ENCODE measurements around the gene PXDC1. TPM values are rescaled to one million over a fixed set of nuclear protein-coding genes. Genes with fewer than 3 reads are reported as not detected.
"Not testable (repeated sequence)": the region's sequence is repeated elsewhere in the genome, so short reads cannot be mapped to it uniquely, and the experiment has no call there.

PXDC1 gene
- total RNA-seq, 1 donor from 2014 or later, result 0.30 TPM

GRCh38 chr6:3762359-3762758 lies 10.8 kb upstream of the PXDC1 start:
- Mint-ChIP-seq H3K4me1 (no peaks in the 10 kb centered on the region), H3K27ac (no peak overlapping the region), H3K36me3 (ENCODE audit: low read depth) (no peaks in the 10 kb centered on the region), H3K4me3 (no peak overlapping the region), H3K9me3 (no peaks in the 10 kb centered on the region), H3K27me3 (peaks cover 21% of the 10 kb centered on the region)
- intact Hi-C loops (cut with micrococcal nuclease), result no loop called here
- DNase-seq, result no peak

DNA sequence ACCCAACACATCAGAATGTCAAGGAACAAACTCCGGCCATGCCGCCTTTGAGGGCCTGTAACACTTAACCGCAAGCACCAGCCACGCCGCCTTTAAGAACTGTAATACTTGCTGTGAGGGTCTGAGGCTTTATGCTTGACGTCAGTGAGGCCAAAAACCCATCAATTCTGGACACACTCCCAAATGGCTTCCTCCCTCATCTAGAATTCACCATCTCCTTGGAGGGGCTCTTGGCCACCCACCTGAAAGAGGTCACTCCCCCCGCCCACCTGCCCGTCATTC lies 10.4 kb upstream of the PXDC1 start:
- intact Hi-C loops (cut with micrococcal nuclease), result no loop called here
- Mint-ChIP-seq H3K27me3 (peaks cover 22% of the 10 kb centered on the region), H3K4me1 (no peaks in the 10 kb centered on the region), H3K9me3 (no peaks in the 10 kb centered on the region), H3K4me3 (no peak overlapping the region), H3K36me3 (ENCODE audit: low read depth) (no peaks in the 10 kb centered on the region), H3K27ac (no peak overlapping the region)
- DNase-seq, result no peak

GRCh38 chr6:3759646-3760232 lies 8.2 kb upstream of the PXDC1 start:
- intact Hi-C loops (cut with micrococcal nuclease), result no loop called here
- Mint-ChIP-seq H3K27ac (no peak overlapping the region), H3K9me3 (no peaks in the 10 kb centered on the region), H3K4me3 (no peak overlapping the region), H3K4me1 (no peaks in the 10 kb centered on the region), H3K36me3 (ENCODE audit: low read depth) (no peaks in the 10 kb centered on the region), H3K27me3 (peaks cover 28% of the 10 kb centered on the region)
- DNase-seq, result no peak

GRCh38 chr6:3758842-3759144 lies 7.3 kb upstream of the PXDC1 start:
- Mint-ChIP-seq H3K27me3 (peaks cover 32% of the 10 kb centered on the region), H3K9me3 (no peaks in the 10 kb centered on the region), H3K4me3 (no peak overlapping the region)

DNA sequence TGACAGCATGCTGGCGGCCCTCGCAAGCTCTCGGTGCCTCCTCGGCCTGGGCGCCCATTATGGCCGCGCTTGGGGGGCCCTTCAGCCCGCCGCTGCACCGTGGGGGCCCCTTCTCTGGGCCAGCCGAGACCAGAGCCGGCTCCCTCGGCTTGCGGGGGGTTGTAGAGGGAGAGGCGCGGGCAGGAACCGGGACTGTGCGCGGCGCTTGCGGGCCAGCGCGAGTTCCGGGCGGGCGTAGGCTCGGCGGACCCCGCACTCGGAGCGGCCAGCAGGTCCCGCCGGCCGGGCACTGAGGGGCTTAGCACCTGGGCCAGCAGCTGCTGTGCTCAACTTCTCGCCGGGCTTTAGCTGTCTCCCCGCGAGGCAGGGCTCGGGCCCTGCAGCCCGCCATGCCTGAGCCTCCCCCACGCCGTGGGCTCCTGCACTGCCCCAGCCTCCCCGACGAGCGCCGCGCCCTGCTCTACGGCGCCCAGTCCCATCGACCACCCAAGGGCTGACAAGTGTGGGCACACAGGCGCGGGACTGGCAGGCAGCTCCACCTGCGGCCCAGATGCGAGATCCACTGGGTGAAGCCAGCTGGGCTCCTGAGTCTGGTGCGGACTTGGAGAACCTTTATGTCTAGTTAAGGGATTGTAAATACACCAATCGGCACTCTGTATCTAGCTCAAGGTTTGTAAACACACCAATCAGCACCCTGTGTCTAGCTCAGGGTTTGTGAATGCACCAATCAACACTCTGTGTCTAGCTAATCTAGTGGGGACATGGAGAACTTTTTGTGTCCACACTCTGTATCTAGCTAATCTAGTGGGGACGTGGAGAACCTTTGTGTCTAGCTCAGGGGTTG lies 6.7 kb upstream of the PXDC1 start:
- H3K27me3 Mint-ChIP-seq, result peaks cover 37% of the 10 kb centered on the region
- H3K27ac Mint-ChIP-seq; H3K36me3 Mint-ChIP-seq (ENCODE audit: low read depth); H3K4me3 Mint-ChIP-seq; intact Hi-C loops (cut with micrococcal nuclease); H3K9me3 Mint-ChIP-seq; DNase-seq; H3K4me1 Mint-ChIP-seq: not testable (repeated sequence)

More at GRCh38 chr6:3758842-3759144, 7.3 kb upstream of the PXDC1 start:
- H3K4me1 Mint-ChIP-seq, result no peaks in the 10 kb centered on the region
- H3K27ac Mint-ChIP-seq, result no peak overlapping the region
- intact Hi-C loops (cut with micrococcal nuclease), result no loop called here
- no peak for DNase-seq
- no peaks in the 10 kb centered on the region for H3K36me3 Mint-ChIP-seq (ENCODE audit: low read depth)

- intact Hi-C loops (cut with micrococcal nuclease), result no loop called here
Observed at GRCh38 chr6:3757241-3757641, 5.7 kb upstream of the PXDC1 start.

GRCh38 chr6:3756546-3756945 lies 5.0 kb upstream of the PXDC1 start:
- Mint-ChIP-seq H3K4me3 (no peak overlapping the region), H3K36me3 (ENCODE audit: low read depth) (no peaks in the 10 kb centered on the region), H3K27me3 (peaks cover 41% of the 10 kb centered on the region), H3K27ac (no peak overlapping the region), H3K4me1 (peaks cover 3% of the 10 kb centered on the region), H3K9me3 (no peaks in the 10 kb centered on the region)
- intact Hi-C loops (cut with micrococcal nuclease), result no loop called here
- DNase-seq, result no peak

More at GRCh38 chr6:3757241-3757641, 5.7 kb upstream of the PXDC1 start:
- Mint-ChIP-seq H3K27me3 (peaks cover 41% of the 10 kb centered on the region), H3K27ac (no peak overlapping the region), H3K9me3 (no peaks in the 10 kb centered on the region), H3K4me3 (no peak overlapping the region), H3K4me1 (peaks cover 3% of the 10 kb centered on the region), H3K36me3 (ENCODE audit: low read depth) (no peaks in the 10 kb centered on the region)
- no peak for DNase-seq

DNA sequence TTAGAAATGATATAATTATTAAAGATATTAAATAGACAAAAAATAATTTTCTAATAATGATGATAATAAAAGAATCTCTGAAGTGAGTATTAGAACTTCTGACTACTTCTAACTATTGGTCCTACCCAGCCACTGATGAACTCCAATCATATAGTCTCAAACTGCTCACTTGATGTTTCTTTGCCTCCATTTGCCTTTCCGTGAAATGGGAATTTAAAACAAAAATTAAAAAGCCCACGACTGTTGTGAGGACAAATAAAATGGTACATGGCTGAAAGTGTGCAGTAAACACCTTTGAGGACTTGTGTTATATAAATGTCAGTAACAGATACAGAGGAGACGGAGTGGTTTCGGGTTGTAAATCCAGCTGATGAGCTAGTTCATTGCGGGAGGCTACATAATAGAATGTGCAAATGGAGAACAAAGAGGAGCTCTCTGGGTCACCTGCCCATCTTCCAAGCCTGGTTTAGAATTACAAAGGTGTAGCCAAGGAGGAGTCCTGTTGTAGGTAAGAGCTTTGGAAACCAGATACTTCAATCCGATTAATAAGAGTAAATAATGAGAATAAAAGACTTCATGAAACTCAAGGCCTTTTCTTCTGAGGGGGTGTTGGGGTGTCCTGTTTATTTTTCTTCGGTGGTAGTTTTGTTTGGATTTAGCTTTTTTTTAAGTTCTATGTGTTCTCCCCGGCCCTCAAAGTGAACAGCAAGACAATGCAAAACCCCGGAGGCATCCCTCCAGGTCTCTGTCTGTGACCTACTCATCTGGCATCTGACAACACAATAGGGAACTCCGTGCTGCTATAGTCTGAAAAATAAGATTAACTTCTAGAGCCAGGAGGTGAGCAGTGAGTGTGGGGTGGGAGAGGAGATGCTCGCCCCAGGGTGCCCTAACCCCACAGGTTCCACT lies 4.4 kb upstream of the PXDC1 start:
- Mint-ChIP-seq H3K36me3 (ENCODE audit: low read depth) (no peaks in the 10 kb centered on the region), H3K4me3 (no peak overlapping the region), H3K27me3 (peaks cover 41% of the 10 kb centered on the region), H3K4me1 (peaks cover 3% of the 10 kb centered on the region), H3K9me3 (no peaks in the 10 kb centered on the region), H3K27ac (no peak overlapping the region)
- intact Hi-C loops (cut with micrococcal nuclease), result no loop called here
- no peak for DNase-seq

GRCh38 chr6:3754776-3755175 lies 3.3 kb upstream of the PXDC1 start:
- peaks cover 3% of the 10 kb centered on the region for H3K4me1 Mint-ChIP-seq
- no peak for DNase-seq
- H3K9me3 Mint-ChIP-seq, result no peaks in the 10 kb centered on the region
- peaks cover 48% of the 10 kb centered on the region for H3K27me3 Mint-ChIP-seq
- no peak overlapping the region for H3K4me3 Mint-ChIP-seq
- intact Hi-C loops (cut with micrococcal nuclease), result no loop called here
- no peaks in the 10 kb centered on the region for H3K36me3 Mint-ChIP-seq (ENCODE audit: low read depth)
- no peak overlapping the region for H3K27ac Mint-ChIP-seq

DNA sequence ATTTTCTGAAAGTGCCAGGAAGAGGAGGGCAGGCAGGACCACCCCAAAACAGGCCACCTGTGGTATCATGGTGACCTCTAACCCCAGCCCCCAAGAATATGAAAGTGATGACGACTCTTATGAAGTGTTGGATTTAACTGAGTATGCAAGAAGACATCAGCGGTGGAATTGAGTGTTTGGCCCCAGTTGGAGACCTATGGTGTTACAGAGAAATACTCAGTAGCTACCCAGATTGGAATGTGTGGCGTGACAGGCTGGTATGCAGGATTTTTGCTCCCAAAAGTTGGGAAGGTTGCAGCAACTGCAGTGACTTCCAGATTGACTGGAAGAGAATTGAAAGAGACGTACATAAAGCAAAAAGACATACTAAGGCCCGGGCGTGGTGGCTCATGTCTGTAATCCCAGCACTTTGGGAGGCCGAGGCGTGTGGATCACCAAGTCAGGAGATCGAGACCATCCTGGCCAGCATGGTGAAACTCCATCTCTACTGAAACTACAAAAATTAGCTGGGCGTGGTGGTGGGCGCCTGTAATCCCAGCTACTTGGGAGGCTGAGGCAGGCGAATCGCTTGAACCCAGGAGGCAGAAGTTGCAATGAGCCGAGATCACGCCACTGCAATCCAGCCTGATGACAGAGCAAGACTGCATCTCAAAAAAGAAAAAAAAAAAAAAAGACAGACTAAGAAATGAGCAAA lies 2.7 kb upstream of the PXDC1 start:
- not testable (repeated sequence) for H3K9me3 Mint-ChIP-seq

GRCh38 chr6:3753228-3753835 lies 1.8 kb upstream of the PXDC1 start:
- H3K4me3 Mint-ChIP-seq, result peak overlapping the region; percentile 75

More for the DNA sequence above, 2.7 kb upstream of the PXDC1 start:
- intact Hi-C loops (cut with micrococcal nuclease); H3K4me1 Mint-ChIP-seq; H3K27ac Mint-ChIP-seq; H3K4me3 Mint-ChIP-seq; DNase-seq; H3K36me3 Mint-ChIP-seq (ENCODE audit: low read depth): not testable (repeated sequence)
- peaks cover 54% of the 10 kb centered on the region for H3K27me3 Mint-ChIP-seq

DNA sequence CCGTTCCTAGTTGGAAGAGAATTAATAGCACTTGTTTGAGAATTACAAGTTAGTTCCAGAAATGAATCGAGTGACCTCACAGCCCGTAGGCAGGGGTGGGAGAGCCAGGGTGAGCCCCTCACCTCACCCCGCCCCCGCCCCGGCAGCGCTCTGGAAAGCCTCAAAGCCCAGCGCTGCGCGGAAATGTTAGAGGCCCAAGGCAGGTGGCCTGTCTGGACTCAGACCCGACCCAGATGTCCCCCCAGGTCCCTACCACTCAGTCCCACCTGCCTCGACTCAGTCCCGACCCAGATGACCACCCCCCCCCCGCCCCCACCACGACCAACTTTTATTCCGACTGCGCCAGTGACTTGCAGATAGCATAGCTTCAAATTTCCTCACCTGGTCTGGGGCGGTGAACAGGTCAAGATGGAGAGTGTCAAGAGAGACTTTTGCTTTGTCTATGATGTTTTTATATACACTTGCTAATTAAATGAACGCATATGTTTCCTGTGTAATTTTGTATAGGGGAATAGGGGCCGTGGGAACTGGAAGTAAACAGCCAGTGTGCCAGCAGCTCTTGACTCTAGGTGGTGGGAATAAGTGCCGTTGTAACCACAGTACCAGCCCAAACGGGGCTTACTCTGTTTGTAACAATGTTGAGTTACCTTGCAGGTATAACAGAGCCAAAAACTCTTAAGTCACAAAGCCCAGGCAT lies 1.2 kb upstream of the PXDC1 start:
- Mint-ChIP-seq H3K27ac (peak overlapping the region; percentile 43), H3K36me3 (ENCODE audit: low read depth) (no peaks in the 10 kb centered on the region), H3K4me3 (peak overlapping the region; percentile 75), H3K4me1 (peaks cover 3% of the 10 kb centered on the region), H3K27me3 (peaks cover 69% of the 10 kb centered on the region), H3K9me3 (no peaks in the 10 kb centered on the region)
- no peak for DNase-seq
- intact Hi-C loops (cut with micrococcal nuclease), result no loop called here

More at GRCh38 chr6:3753228-3753835, 1.8 kb upstream of the PXDC1 start:
- H3K27ac Mint-ChIP-seq, result no peak overlapping the region
- intact Hi-C loops (cut with micrococcal nuclease), result no loop called here
- DNase-seq, result no peak
- H3K27me3 Mint-ChIP-seq, result peaks cover 62% of the 10 kb centered on the region
- H3K4me1 Mint-ChIP-seq, result peaks cover 3% of the 10 kb centered on the region
- H3K36me3 Mint-ChIP-seq (ENCODE audit: low read depth), result no peaks in the 10 kb centered on the region
- no peaks in the 10 kb centered on the region for H3K9me3 Mint-ChIP-seq

Data from activated CD4-positive, alpha-beta T cell treated with anti-CD3 and anti-CD28 coated beads, Interleukin-2, amount 10 ng/mL, durations not matched to agents 24 days and 14 days (primary cell).